Hepatocyte (in vitro differentiated cells): Measurements from ENCODE around the gene PIF1. TPM values are rescaled to one million over a fixed set of nuclear protein-coding genes. Genes with fewer than 3 reads are reported as not detected.

ENCODE experiments used
- DNase-seq: peaks from one replicate; pipeline ENCODE4 v3.0.0-alpha.2; 2016; ENCODE audit warnings: low spot score
- H2AFZ ChIP-seq: fragments of 200-600 bp; sonication (generic); 2 replicates; pipeline ENCODE4 v1.6.0; 2016; ENCODE audit warnings: antibody characterized with exemption, mild to moderate bottlenecking
- H3K27ac ChIP-seq: fragments of 200-600 bp; sonication (generic); 2 replicates; pipeline ENCODE4 v1.5.1; 2016; ENCODE audit warnings: mild to moderate bottlenecking
- H3K27me3 ChIP-seq: fragments of 200-600 bp; sonication (generic); 2 replicates; pipeline ENCODE4 v1.6.1; 2016
- H3K36me3 ChIP-seq: fragments of 200-600 bp; sonication (generic); replicated peaks from 2 replicates; pipeline ENCODE4 v1.5.1; 2016; ENCODE audit warnings: low read depth; ENCODE audit not compliant: insufficient read depth
- H3K4me1 ChIP-seq: fragments of 200-600 bp; sonication (generic); 2 replicates; pipeline ENCODE4 v1.5.1; 2016; ENCODE audit warnings: mild to moderate bottlenecking, moderate library complexity; ENCODE audit not compliant: insufficient read depth
- H3K4me2 ChIP-seq: fragments of 200-600 bp; sonication (generic); 2 replicates; pipeline ENCODE4 v1.6.0; 2016
- H3K4me3 ChIP-seq: fragments of 200-600 bp; sonication (generic); 2 replicates; pipeline ENCODE4 v1.5.1; 2016; ENCODE audit warnings: mild to moderate bottlenecking
- H3K79me2 ChIP-seq: fragments of 200-600 bp; sonication (generic); 2 replicates; pipeline ENCODE4 v1.6.0; 2017; ENCODE audit warnings: mild to moderate bottlenecking
- H3K9me2 ChIP-seq: fragments of 200-600 bp; sonication (generic); replicated peaks from 2 replicates; pipeline ENCODE4 v1.6.0; 2017; ENCODE audit warnings: mild to moderate bottlenecking; ENCODE audit not compliant: insufficient read depth
- H3K9me3 ChIP-seq: fragments of 200-600 bp; sonication (generic); 2 replicates; pipeline ENCODE4 v1.5.1; 2016; ENCODE audit warnings: low read depth, mild to moderate bottlenecking
- H4K20me1 ChIP-seq: fragments of 200-600 bp; sonication (generic); 2 replicates; pipeline ENCODE4 v1.6.0; 2016; ENCODE audit warnings: mild to moderate bottlenecking; ENCODE audit not compliant: insufficient read depth, poor library complexity, severe bottlenecking
- EZH2 ChIP-seq: fragments of 200-600 bp; sonication (generic); IDR thresholded peaks from 2 replicates; pipeline ENCODE4 v1.6.1; 2016; ENCODE audit warnings: antibody characterized with exemption, mild to moderate bottlenecking, borderline replicate concordance
- EZH2phosphoT487 ChIP-seq: fragments of 200-600 bp; sonication (generic); IDR thresholded peaks from one replicate; pipeline ENCODE4 v1.6.1; 2018; ENCODE audit warnings: antibody characterized with exemption, mild to moderate bottlenecking, low read depth, moderate library complexity; ENCODE audit not compliant: unreplicated experiment, severe bottlenecking
- WGBS: methylation state at CpG from one replicate; pipeline ENCODE4 v1.1.6; 2016; ENCODE audit warnings: low lambda C conversion rate; ENCODE audit errors: missing lambda C conversion rate; 5-methylcytosine and 5-hydroxymethylcytosine counted together
- polyA plus RNA-seq: library from polyadenylated mRNA; unstranded; fragments of >200 nt; fragmentation: Nextera tagmentation; extraction: Ambion mirVana; gene quantifications from 2 replicates; pipeline ENCODE4 v1.2.1, GENCODE V29; 2016
- total RNA-seq: library from RNA; depleted of rRNA; stranded (reverse); fragments of >200 nt; gene quantifications from 2 replicates; pipeline ENCODE4 v1.2.3, GENCODE V29; 2014
- TF ChIP-seq, protein P1 (sequence below): fragments of 200-600 bp; sonication (generic); IDR thresholded peaks from 2 replicates; pipeline ENCODE4 v1.5.1; 2016; ENCODE audit warnings: antibody characterized with exemption, mild to moderate bottlenecking; ENCODE audit not compliant: poor library complexity

The PIF1 gene
- total and polyA plus RNA-seq, 2 experiments from 2014 or later, result 1.5 to 3.3 TPM

DNA sequence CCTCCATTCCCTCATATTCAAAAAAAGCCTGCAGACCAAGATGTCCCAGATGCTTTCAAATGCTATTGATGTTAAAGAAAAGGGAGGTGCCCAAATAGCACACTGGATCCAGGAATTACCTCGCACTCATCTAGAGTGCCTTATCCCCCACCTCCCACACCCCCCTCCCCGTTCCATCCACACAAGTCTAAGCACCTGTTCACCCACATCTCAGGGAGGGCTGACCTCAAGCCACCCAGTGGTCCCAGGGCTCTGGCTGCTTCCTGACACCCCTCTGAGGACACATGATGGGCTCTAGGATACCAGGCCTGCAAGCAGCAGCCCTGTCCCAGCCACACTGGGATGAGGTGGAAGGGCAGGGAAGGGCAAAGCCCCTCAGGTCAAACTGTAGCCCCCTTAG, 54.8 kb downstream of the PIF1 start:
- no peak overlapping the region for H3K4me3 ChIP-seq
- WGBS, result 86% methylated on average over 2 of the region's 2 CpGs
- DNase-seq, result no peak
- no peaks in the 10 kb centered on the region for H3K36me3 ChIP-seq
- H4K20me1 ChIP-seq, result no peaks in the 10 kb centered on the region
- H3K27me3 ChIP-seq, result no peaks in the 10 kb centered on the region
- peaks cover 9% of the 10 kb centered on the region for H3K79me2 ChIP-seq
- H3K4me1 ChIP-seq, result no peaks in the 10 kb centered on the region
- H3K27ac ChIP-seq, result no peak overlapping the region
- H2AFZ ChIP-seq, result no peak overlapping the region
- H3K4me2 ChIP-seq, result no peak overlapping the region
- H3K9me3 ChIP-seq, result no peaks in the 10 kb centered on the region
- TF ChIP-seq, protein P1, sequence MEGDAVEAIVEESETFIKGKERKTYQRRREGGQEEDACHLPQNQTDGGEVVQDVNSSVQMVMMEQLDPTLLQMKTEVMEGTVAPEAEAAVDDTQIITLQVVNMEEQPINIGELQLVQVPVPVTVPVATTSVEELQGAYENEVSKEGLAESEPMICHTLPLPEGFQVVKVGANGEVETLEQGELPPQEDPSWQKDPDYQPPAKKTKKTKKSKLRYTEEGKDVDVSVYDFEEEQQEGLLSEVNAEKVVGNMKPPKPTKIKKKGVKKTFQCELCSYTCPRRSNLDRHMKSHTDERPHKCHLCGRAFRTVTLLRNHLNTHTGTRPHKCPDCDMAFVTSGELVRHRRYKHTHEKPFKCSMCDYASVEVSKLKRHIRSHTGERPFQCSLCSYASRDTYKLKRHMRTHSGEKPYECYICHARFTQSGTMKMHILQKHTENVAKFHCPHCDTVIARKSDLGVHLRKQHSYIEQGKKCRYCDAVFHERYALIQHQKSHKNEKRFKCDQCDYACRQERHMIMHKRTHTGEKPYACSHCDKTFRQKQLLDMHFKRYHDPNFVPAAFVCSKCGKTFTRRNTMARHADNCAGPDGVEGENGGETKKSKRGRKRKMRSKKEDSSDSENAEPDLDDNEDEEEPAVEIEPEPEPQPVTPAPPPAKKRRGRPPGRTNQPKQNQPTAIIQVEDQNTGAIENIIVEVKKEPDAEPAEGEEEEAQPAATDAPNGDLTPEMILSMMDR, result no peak
- no peak for TF ChIP-seq EZH2
- no peaks in the 10 kb centered on the region for H3K9me2 ChIP-seq

DNA sequence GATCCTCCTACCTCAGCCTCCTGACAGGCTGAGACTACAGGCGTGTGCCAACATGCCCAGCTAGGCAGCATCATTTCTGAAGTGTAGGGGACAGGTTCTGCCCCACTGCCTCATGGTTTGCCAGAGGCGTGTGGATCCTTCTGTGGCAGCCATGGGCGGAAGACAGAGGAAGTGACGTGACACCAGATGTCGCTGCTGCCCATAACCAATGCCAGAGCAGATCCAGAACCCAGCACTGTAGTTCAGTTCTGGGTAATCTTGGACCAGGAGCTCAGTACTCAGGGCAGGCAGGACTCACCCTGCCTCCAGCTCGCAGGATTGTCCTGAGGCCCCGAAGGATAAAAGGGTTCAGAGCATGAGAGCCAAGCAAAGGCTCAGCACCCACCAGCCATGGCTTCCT, 58.2 kb downstream of the PIF1 start:
- DNase-seq, result no peak
- H3K36me3 ChIP-seq, result no peaks in the 10 kb centered on the region
- peaks cover 9% of the 10 kb centered on the region for H3K79me2 ChIP-seq
- no peaks in the 10 kb centered on the region for H3K4me1 ChIP-seq
- no peak overlapping the region for H3K4me2 ChIP-seq
- no peaks in the 10 kb centered on the region for H3K9me3 ChIP-seq
- no peak for TF ChIP-seq EZH2
- TF ChIP-seq EZH2phosphoT487, result no peak
- TF ChIP-seq, protein P1, result no peak
- no peaks in the 10 kb centered on the region for H3K27me3 ChIP-seq
- H3K27ac ChIP-seq, result no peak overlapping the region
- no peak overlapping the region for H3K4me3 ChIP-seq
- no peaks in the 10 kb centered on the region for H4K20me1 ChIP-seq
- 95% methylated on average over 7 of the region's 7 CpGs for WGBS
- no peaks in the 10 kb centered on the region for H3K9me2 ChIP-seq
- H2AFZ ChIP-seq, result no peak overlapping the region

DNA sequence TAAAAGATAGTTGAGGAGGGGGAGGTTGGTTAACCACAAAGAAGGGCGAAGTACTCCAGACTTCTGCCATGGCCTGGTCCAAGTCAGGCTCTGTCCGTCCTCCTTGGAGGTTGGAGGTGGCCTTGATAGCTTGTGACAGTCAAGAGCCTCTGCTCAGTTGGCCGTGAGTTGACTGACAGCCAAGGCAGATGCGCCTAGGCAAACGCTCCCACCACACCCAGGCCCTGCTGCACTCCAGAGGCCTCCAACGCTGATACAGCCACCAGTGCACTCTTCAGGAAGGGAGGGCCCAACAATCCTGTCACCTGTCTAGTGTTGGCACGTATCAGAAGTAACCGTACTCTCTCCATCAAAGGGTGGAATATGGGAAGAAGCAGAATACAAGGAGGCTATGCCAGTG, 59.4 kb downstream of the PIF1 start:
- TF ChIP-seq, protein P1, result no peak
- TF ChIP-seq EZH2 (no peak), EZH2phosphoT487 (no peak)
- WGBS, result 94% methylated on average over 8 of the region's 8 CpGs

More for the DNA sequence above, 59.4 kb downstream of the PIF1 start:
- no peaks in the 10 kb centered on the region for H3K9me3 ChIP-seq
- H3K4me3 ChIP-seq, result no peak overlapping the region
- H2AFZ ChIP-seq, result no peak overlapping the region
- no peak overlapping the region for H3K27ac ChIP-seq
- DNase-seq, result no peak
- H3K27me3 ChIP-seq, result no peaks in the 10 kb centered on the region
- no peak overlapping the region for H3K4me2 ChIP-seq
- H3K9me2 ChIP-seq, result no peaks in the 10 kb centered on the region
- peaks cover 6% of the 10 kb centered on the region for H3K79me2 ChIP-seq
- no peaks in the 10 kb centered on the region for H3K4me1 ChIP-seq
- no peaks in the 10 kb centered on the region for H3K36me3 ChIP-seq
- H4K20me1 ChIP-seq, result no peaks in the 10 kb centered on the region

Other genes starting within 250 kb of the PIF1 start
- 0.27 and 1.2 TPM in 2 replicates for gene RBPMS2, start 50.1 kb downstream of the PIF1 start, total RNA-seq
- 17.0 and 18.0 TPM in 2 replicates for gene RBPMS2, start 50.1 kb downstream of the PIF1 start, polyA plus RNA-seq
- 12.4 and 12.7 TPM in 2 replicates for gene PLEKHO2, start 16.3 kb upstream of the PIF1 start, total RNA-seq
- 15.1 and 19.7 TPM in 2 replicates for gene PLEKHO2, start 16.3 kb upstream of the PIF1 start, polyA plus RNA-seq
- 1.8 and 3.6 TPM in 2 replicates for gene ANKDD1A, start 86.3 kb upstream of the PIF1 start, total RNA-seq
- 5.8 and 6.1 TPM in 2 replicates for gene ANKDD1A, start 86.3 kb upstream of the PIF1 start, polyA plus RNA-seq
- gene SPG21, start 164.3 kb upstream of the PIF1 start, total RNA-seq, result 86.4 and 111 TPM in 2 replicates
- gene SPG21, start 164.3 kb upstream of the PIF1 start, polyA plus RNA-seq, result 138 and 149 TPM in 2 replicates
- gene MTFMT, start 204.0 kb upstream of the PIF1 start, total RNA-seq, result 15.4 and 18.2 TPM in 2 replicates
- 16.8 TPM in 2 replicates for gene MTFMT, start 204.0 kb upstream of the PIF1 start, polyA plus RNA-seq
- gene SLC51B, start 219.7 kb upstream of the PIF1 start, total RNA-seq, result 6.5 and 8.8 TPM in 2 replicates
- gene SLC51B, start 219.7 kb upstream of the PIF1 start, polyA plus RNA-seq, result 5.8 and 8.6 TPM in 2 replicates
- gene RASL12, start 242.3 kb upstream of the PIF1 start, total RNA-seq, result 6.4 and 6.5 TPM in 2 replicates
- gene RASL12, start 242.3 kb upstream of the PIF1 start, polyA plus RNA-seq, result 4.6 and 5.1 TPM in 2 replicates